ENCODE measurements around the gene ATPAF2.

Gene ATPAF2

GRCh38 chr17:18064053-18064452, 25.1 kb upstream of the ATPAF2 start:
- no peak for DNase-seq
- Histone ChIP-seq H4K8ac (ENCODE audit: low read length) (no peak overlapping the region), H2AK5ac (ENCODE audit: low read length, severe bottlenecking) (no peak overlapping the region), H3K79me1 (replicated peaks; ENCODE audit: low read length, poor library complexity, severe bottlenecking) (no peaks in the 10 kb centered on the region), H2BK5ac (ENCODE audit: low read depth, low read length, poor library complexity, severe bottlenecking) (no peak overlapping the region), H3K36me3 (ENCODE audit: control insufficient read depth in 1 of 2, insufficient read depth in 2 of 2, low read depth in 1 of 2, low read length in 2 of 2) (peaks cover 28 to 71% of the 10 kb centered on the region in 2 experiments), H2BK15ac (ENCODE audit: low read depth, poor library complexity, severe bottlenecking) (no peak overlapping the region), H3K27me3 (ENCODE audit: control insufficient read depth in 1 of 2, insufficient read depth in 1 of 2, low read length in 2 of 2) (no peaks in the 10 kb centered on the region), H3K4me2 (ENCODE audit: low read length, poor library complexity, severe bottlenecking) (no peak overlapping the region), H3K9ac (ENCODE audit: low read length) (no peak overlapping the region), H3K4me3 (ENCODE audit: insufficient read depth in 1 of 2, low read depth in 1 of 2, low read length in 2 of 2) (no peak overlapping the region), H2BK120ac (ENCODE audit: low read depth, low read length) (no peak overlapping the region), H3K4ac (ENCODE audit: low read depth in 1 of 2, low read length in 2 of 2) (no peak overlapping the region), H3K23ac (ENCODE audit: low read length in 2 of 2) (no peak overlapping the region), H2BK12ac (ENCODE audit: low read length in 2 of 2) (no peak overlapping the region), H3K4me1 (ENCODE audit: control insufficient read depth, insufficient read depth, low read depth, low read length) (no peaks in the 10 kb centered on the region), H3K27ac (ENCODE audit: low read length, poor library complexity, severe bottlenecking) (no peak overlapping the region), H4K91ac (ENCODE audit: low read length) (no peak overlapping the region), H3K18ac (ENCODE audit: low read depth in 1 of 2, low read length in 2 of 2) (no peak overlapping the region), H3K14ac (ENCODE audit: low read length in 2 of 2) (no peak overlapping the region), H3K9me3 (ENCODE audit: control insufficient read depth, low read length) (no peaks in the 10 kb centered on the region), H2AFZ (ENCODE audit: low read depth, low read length) (no peak overlapping the region)
- WGBS: 100% methylated on average over 1 of the region's 2 CpGs

- Histone ChIP-seq H2AFZ (ENCODE audit: low read depth, low read length) (no peak overlapping the region), H3K14ac (ENCODE audit: low read length in 2 of 2) (no peak overlapping the region), H2BK15ac (ENCODE audit: low read depth, poor library complexity, severe bottlenecking) (no peak overlapping the region), H3K79me1 (replicated peaks; ENCODE audit: low read length, poor library complexity, severe bottlenecking) (no peaks in the 10 kb centered on the region), H3K27me3 (ENCODE audit: control insufficient read depth in 1 of 2, insufficient read depth in 1 of 2, low read length in 2 of 2) (no peaks in the 10 kb centered on the region), H3K18ac (ENCODE audit: low read depth in 1 of 2, low read length in 2 of 2) (no peak overlapping the region), H2BK120ac (ENCODE audit: low read depth, low read length) (no peak overlapping the region), H3K4me1 (ENCODE audit: control insufficient read depth, insufficient read depth, low read depth, low read length) (no peaks in the 10 kb centered on the region), H2BK12ac (ENCODE audit: low read length in 2 of 2) (no peak overlapping the region), H3K4ac (ENCODE audit: low read depth in 1 of 2, low read length in 2 of 2) (no peak overlapping the region), H3K23ac (ENCODE audit: low read length in 2 of 2) (no peak overlapping the region), H4K91ac (ENCODE audit: low read length) (no peak overlapping the region), H3K4me2 (ENCODE audit: low read length, poor library complexity, severe bottlenecking) (no peak overlapping the region), H4K8ac (ENCODE audit: low read length) (no peak overlapping the region), H2BK5ac (ENCODE audit: low read depth, low read length, poor library complexity, severe bottlenecking) (no peak overlapping the region), H3K36me3 (ENCODE audit: control insufficient read depth in 1 of 2, insufficient read depth in 2 of 2, low read depth in 1 of 2, low read length in 2 of 2) (peaks cover 39 to 78% of the 10 kb centered on the region in 2 experiments), H3K9me3 (ENCODE audit: control insufficient read depth, low read length) (no peaks in the 10 kb centered on the region), H3K9ac (ENCODE audit: low read length) (no peak overlapping the region), H2AK5ac (ENCODE audit: low read length, severe bottlenecking) (no peak overlapping the region), H3K27ac (ENCODE audit: low read length, poor library complexity, severe bottlenecking) (no peak overlapping the region), H3K4me3 (ENCODE audit: insufficient read depth in 1 of 2, low read depth in 1 of 2, low read length in 2 of 2) (no peak overlapping the region)
- 90% methylated on average over 5 of the region's 5 CpGs for WGBS
- DNase-seq: no peak
Measured at GRCh38 chr17:18059283-18059682, 20.3 kb upstream of the ATPAF2 start.

GRCh38 chr17:18056214-18056613, 17.2 kb upstream of the ATPAF2 start:
- no peak overlapping the region for H3K9ac ChIP-seq (ENCODE audit: low read length)
- no peaks in the 10 kb centered on the region for H3K79me1 ChIP-seq (replicated peaks; ENCODE audit: low read length, poor library complexity, severe bottlenecking)
- H3K36me3 ChIP-seq (ENCODE audit: control insufficient read depth in 1 of 2, insufficient read depth in 2 of 2, low read depth in 1 of 2, low read length in 2 of 2): peaks cover 38 to 74% of the 10 kb centered on the region in 2 experiments
- no peak overlapping the region for H3K18ac ChIP-seq (ENCODE audit: low read depth in 1 of 2, low read length in 2 of 2)
- H2BK5ac ChIP-seq (ENCODE audit: low read depth, low read length, poor library complexity, severe bottlenecking): no peak overlapping the region
- no peak for DNase-seq
- H2BK15ac ChIP-seq (ENCODE audit: low read depth, poor library complexity, severe bottlenecking): no peak overlapping the region
- H3K4me3 ChIP-seq (ENCODE audit: insufficient read depth in 1 of 2, low read depth in 1 of 2, low read length in 2 of 2): no peak overlapping the region
- no peaks in the 10 kb centered on the region for H3K27me3 ChIP-seq (ENCODE audit: control insufficient read depth in 1 of 2, insufficient read depth in 1 of 2, low read length in 2 of 2)
- no peak overlapping the region for H3K23ac ChIP-seq (ENCODE audit: low read length in 2 of 2)
- H2AK5ac ChIP-seq (ENCODE audit: low read length, severe bottlenecking): no peak overlapping the region
- H2BK12ac ChIP-seq (ENCODE audit: low read length in 2 of 2): no peak overlapping the region
- H3K9me3 ChIP-seq (ENCODE audit: control insufficient read depth, low read length): no peaks in the 10 kb centered on the region
- no peak overlapping the region for H3K4ac ChIP-seq (ENCODE audit: low read depth in 1 of 2, low read length in 2 of 2)
- no peak overlapping the region for H4K8ac ChIP-seq (ENCODE audit: low read length)
- H3K4me2 ChIP-seq (ENCODE audit: low read length, poor library complexity, severe bottlenecking): no peak overlapping the region
- no peak overlapping the region for H2AFZ ChIP-seq (ENCODE audit: low read depth, low read length)
- H3K27ac ChIP-seq (ENCODE audit: low read length, poor library complexity, severe bottlenecking): no peak overlapping the region
- 100% methylated on average over 3 of the region's 3 CpGs for WGBS
- no peak overlapping the region for H3K14ac ChIP-seq (ENCODE audit: low read length in 2 of 2)
- H2BK120ac ChIP-seq (ENCODE audit: low read depth, low read length): no peak overlapping the region
- H4K91ac ChIP-seq (ENCODE audit: low read length): no peak overlapping the region
- peaks cover 4% of the 10 kb centered on the region for H3K4me1 ChIP-seq (ENCODE audit: control insufficient read depth, insufficient read depth, low read depth, low read length)

GRCh38 chr17:18055597-18055996, 16.6 kb upstream of the ATPAF2 start:
- Histone ChIP-seq H2AK5ac (ENCODE audit: low read length, severe bottlenecking) (no peak overlapping the region), H3K79me1 (replicated peaks; ENCODE audit: low read length, poor library complexity, severe bottlenecking) (no peaks in the 10 kb centered on the region), H2BK12ac (ENCODE audit: low read length in 2 of 2) (no peak overlapping the region), H2BK15ac (ENCODE audit: low read depth, poor library complexity, severe bottlenecking) (no peak overlapping the region), H3K9ac (ENCODE audit: low read length) (no peak overlapping the region), H3K4me1 (ENCODE audit: control insufficient read depth, insufficient read depth, low read depth, low read length) (peaks cover 4% of the 10 kb centered on the region), H4K8ac (ENCODE audit: low read length) (no peak overlapping the region), H3K27ac (ENCODE audit: low read length, poor library complexity, severe bottlenecking) (no peak overlapping the region), H3K23ac (ENCODE audit: low read length in 2 of 2) (no peak overlapping the region), H3K14ac (ENCODE audit: low read length in 2 of 2) (no peak overlapping the region), H3K4me3 (ENCODE audit: insufficient read depth in 1 of 2, low read depth in 1 of 2, low read length in 2 of 2) (no peak overlapping the region), H3K9me3 (ENCODE audit: control insufficient read depth, low read length) (no peaks in the 10 kb centered on the region), H3K4ac (ENCODE audit: low read depth in 1 of 2, low read length in 2 of 2) (no peak overlapping the region), H2BK5ac (ENCODE audit: low read depth, low read length, poor library complexity, severe bottlenecking) (no peak overlapping the region), H4K91ac (ENCODE audit: low read length) (no peak overlapping the region), H3K18ac (ENCODE audit: low read depth in 1 of 2, low read length in 2 of 2) (no peak overlapping the region), H2BK120ac (ENCODE audit: low read depth, low read length) (no peak overlapping the region), H3K36me3 (ENCODE audit: control insufficient read depth in 1 of 2, insufficient read depth in 2 of 2, low read depth in 1 of 2, low read length in 2 of 2) (peaks cover 36 to 71% of the 10 kb centered on the region in 2 experiments), H3K4me2 (ENCODE audit: low read length, poor library complexity, severe bottlenecking) (no peak overlapping the region), H2AFZ (ENCODE audit: low read depth, low read length) (no peak overlapping the region), H3K27me3 (ENCODE audit: control insufficient read depth in 1 of 2, insufficient read depth in 1 of 2, low read length in 2 of 2) (no peaks in the 10 kb centered on the region)
- no peak for DNase-seq
- WGBS: 95% methylated on average over 5 of the region's 6 CpGs

Data from mesenchymal stem cell (in vitro differentiated cells and primary cell).